Measurements from ENCODE around the gene POSTN.

The POSTN gene, protein sequence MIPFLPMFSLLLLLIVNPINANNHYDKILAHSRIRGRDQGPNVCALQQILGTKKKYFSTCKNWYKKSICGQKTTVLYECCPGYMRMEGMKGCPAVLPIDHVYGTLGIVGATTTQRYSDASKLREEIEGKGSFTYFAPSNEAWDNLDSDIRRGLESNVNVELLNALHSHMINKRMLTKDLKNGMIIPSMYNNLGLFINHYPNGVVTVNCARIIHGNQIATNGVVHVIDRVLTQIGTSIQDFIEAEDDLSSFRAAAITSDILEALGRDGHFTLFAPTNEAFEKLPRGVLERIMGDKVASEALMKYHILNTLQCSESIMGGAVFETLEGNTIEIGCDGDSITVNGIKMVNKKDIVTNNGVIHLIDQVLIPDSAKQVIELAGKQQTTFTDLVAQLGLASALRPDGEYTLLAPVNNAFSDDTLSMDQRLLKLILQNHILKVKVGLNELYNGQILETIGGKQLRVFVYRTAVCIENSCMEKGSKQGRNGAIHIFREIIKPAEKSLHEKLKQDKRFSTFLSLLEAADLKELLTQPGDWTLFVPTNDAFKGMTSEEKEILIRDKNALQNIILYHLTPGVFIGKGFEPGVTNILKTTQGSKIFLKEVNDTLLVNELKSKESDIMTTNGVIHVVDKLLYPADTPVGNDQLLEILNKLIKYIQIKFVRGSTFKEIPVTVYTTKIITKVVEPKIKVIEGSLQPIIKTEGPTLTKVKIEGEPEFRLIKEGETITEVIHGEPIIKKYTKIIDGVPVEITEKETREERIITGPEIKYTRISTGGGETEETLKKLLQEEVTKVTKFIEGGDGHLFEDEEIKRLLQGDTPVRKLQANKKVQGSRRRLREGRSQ

DNA sequence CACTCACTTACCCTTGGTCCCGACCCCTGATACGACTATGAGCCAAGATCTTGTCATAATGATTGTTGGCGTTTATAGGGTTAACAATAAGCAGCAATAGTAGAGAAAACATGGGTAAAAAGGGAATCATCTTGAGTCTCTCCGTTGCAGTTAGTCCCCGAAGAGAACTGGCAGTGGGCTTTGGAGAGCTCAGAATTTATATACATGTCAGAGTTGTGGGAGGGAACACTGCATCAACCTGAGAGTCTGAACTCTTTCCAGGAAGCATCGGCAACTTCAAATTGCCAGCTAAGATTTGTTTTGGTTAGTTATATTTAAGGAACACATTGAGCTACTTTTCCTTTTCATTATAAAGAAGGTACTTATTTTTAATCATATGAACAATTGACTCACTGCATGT lies at the start of gene POSTN:
Gene POSTN, minus strand, starts transcription at position 172 of the 400 bp plus-strand sequence. Its CDS starts 42 bp downstream, at position 130.
- no peak for DNase-seq

DNA sequence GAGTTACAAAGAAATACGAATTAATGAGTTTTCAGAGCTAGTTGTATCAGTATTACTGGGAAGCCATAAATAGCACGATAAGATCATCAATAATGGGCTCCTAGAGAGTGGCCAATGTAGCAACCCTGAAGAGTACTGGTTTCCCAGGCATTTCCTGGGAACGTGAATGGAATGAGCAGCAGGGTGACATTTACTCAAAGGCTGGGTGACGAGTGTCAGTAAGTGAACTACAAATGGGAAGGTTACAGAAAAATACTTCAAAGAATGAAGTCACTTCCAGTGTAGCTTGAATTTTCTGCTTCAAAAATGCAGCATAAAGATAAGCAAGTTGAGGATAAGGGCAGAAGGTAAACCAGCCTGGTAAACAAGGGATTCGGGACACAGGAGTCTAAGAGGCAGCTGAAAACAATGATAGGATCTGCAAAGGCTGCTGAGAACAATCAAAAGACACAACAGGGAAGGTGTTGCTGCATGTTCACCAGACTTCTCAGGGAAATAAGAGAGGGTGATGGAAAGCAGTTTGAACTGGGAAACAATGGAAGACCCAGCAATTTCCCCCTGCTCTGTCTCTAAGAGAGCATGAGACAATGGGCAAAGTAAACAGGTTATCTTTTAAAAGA lies 48.6 kb upstream of the POSTN start:
- no peak for DNase-seq

DNA sequence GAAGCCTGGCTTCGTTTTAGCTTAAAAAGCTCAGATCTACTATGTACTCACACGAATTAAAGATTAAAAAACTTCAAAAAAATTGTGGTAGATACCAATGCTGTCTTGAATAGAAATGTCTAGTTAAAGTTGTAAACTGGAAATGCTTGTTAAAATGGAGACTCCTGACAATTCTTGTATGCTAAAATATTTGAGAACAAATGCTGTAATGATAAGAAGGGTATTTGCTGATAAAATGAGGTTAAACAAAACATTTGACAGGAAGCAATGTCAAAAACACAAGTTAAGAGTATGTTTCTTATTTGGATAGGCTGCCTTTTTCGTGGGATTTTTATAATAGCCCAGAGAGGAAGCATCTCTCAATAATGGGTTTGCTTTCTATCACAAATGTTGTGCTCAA lies 48.0 kb upstream of the POSTN start:
- DNase-seq: no peak

DNA sequence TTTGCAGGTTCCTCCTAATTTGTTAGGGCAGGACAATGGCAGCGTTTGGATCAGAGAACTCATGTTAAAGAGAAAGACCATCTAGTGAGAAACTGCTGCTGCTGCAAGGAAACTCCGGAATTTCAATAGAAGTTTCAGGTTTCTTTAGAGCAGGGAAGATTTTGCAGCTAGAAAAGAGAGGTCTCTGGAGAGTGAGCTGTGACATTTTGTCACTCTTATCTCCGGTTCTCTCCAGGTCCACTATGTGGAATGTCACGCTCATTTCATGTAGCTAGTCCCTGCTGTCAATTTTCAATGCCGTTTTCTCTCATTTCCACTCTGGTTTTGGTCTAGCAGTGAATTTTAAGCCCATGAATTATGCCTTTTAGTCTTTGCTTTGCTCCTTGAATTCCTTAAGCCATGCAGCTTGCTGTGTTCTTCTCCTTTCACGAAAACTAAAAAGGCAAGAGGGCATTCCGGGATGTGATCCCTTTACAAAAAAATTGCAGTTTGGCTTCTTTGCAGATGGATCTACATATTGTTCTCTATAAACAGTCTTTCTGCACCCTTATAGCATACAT lies 46.7 kb upstream of the POSTN start:
- no peak for DNase-seq

DNA sequence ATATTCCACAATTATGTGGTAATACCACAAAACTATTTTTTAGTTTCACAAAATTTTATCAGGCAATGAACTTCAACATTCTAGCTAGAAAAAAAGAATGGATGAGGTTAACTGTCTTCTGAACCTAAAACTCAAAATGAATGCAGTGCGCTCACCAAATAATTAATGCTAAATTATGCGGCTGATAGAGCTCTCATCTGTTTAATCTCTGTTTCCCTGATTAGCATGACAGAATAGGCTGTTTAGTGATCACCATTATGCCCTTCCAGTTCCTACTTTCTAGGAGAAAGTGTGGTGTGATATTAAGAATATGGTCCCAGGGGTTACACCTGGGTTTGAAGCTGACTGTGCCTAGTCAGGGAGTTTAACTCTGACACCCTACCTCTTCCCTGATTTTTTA lies 42.8 kb upstream of the POSTN start:
- DNase-seq: no peak

DNA sequence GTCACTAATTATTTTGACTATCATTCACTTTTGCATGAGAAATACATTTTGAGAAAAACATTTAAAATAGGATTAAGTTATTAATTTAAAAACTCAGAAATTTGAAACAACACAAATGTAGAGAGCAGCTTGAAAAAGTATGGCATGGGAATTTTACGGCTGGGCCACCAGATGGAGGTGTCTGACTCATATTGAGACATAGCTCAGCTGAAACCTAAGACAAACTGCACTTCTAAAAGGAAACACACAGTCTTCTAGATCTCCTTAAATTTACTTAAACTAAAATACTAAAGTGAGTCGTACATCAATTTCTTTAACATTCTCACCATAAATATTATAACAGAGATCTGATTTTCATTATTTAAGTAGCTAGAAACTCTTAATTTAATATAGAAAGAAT lies 41.9 kb upstream of the POSTN start:
- DNase-seq: peak; percentile 66

DNA sequence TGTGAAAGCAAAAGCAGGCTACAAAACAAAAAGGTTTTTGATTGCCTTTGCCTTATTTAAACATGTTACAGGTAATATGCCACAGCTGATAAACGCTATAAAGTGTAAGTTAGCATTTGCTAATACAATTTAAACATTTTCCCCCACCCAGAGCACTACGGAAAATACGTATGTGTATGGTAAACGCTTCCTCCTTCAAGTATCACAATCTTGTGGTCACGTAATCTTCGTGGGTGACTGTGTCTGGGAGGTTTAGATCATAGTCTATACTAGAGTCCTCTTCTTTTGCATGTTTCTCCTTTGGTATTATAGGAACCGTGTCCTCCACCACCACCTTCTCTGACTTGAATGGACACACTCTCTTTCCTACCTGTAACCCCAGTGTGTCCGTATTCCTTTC lies 38.1 kb upstream of the POSTN start:
- peak; percentile 26 for DNase-seq

DNA sequence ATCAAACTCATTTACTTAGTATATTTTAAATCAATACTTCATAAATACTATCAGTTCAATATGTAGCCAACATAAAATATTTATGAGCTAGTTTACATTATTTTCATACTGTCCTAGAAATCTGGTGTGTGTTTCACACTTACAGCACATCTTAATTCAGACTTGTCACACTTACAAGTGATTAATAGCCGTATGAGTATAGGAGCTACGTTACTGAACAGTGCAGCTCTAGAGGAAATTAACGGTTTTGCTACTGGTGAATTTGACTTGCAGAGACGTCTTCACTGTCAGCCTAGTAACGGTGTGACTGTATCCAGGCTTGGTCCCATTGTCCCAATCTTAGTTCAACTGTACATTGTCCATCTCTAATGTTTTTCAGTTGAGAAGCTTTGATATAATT lies 33.7 kb upstream of the POSTN start:
- peak; percentile 10 for DNase-seq

DNA sequence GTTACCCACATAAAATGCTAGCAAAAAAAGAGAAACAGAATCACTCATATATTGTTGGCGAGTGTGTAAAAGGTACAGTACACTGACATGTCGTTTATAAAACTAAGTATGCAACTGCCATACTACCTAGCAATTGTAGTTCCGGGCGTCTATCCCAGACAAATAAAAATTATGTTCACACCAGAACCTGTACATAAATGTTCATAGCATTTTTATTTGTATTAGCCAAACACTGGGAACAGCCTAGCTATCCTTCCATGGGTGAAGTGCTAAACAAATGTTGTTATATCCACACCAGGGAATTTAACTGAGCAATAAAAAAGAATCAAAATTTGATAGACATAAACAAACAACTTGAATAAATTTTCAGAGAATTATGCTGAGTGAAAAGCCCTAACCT lies 28.9 kb upstream of the POSTN start:
- no peak for DNase-seq

DNA sequence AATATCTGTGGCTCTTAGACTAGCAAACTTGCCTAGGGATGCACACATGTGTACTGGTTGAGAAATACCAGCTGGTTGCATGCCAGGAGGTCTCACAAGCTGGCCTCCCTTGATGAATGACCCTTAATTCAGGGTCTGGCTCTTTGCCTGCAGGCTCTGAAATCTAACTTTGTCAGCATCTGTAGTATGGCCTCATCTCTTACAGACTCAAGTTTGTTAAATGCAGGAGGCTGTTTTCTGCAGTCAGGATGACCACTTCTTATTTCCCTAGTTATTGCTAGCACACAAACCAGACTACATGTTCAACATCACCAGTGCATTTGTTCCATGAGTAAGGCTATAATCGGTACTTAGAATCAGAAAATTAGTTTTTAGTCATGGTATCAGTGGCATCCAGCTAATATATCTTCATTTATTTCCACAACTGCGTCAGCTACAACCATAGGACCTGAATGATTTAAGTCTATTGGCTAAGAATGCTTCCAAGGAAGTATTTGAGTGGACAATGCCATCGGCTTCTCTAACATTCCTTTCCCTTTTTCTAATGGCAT lies 23.3 kb upstream of the POSTN start:
- peak; percentile 20 for DNase-seq

DNA sequence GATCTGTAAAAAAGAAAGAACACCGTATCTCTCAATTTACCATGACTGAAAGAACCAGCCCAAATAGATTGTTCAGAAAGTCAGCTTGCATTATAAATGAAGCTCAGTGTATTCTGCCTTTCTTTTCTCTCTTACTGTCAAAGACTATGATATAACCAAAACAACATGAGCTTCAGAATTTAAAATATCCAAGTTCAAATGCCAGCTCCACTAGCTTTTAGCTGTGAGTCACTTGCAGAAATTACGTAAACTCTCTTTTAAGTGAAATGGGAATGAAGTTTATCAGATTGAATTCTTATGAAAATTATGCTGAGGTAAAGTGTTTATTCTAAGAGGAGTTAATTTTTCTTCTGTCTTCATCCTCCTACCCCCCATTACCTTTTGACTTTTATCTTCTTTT lies 20.0 kb upstream of the POSTN start:
- no peak for DNase-seq

DNA sequence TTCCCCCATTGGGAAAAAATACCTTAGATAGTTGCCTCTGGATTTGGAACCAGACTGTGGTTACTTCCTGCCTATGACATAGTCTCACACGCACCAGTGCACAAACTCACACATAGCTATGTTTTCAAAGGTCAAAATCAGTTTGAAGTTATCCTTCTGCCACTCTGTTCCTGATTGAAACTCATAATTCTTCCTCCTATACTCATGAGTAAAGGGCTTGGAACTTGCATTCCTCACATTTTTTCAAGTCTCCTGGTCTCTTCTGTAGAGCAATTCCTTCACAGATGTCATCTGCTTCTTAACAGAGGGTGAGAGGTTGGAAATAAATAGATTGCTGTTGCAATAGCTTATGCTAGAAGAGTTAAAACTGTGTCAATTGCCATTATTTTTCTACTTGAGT lies 18.6 kb upstream of the POSTN start:
- no peak for DNase-seq

DNA sequence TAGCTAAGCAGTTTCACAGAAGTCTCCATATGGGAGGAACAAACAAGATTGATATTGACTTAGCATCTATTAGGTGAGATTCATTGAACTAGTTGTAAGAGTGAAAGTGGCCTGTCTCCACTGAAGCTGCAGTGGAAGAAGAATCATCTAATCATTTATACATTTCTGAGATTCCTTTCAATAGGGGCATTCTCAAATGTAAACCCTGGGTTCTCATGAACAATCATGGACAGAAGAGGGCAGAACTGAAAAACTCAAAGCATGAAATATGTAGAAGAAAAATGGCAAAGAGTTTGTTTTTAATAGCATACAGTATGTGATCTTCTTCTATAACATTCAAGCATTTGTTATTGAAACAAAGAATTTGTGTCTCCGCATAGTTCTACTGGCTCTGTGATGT lies 17.6 kb upstream of the POSTN start:
- no peak for DNase-seq

DNA sequence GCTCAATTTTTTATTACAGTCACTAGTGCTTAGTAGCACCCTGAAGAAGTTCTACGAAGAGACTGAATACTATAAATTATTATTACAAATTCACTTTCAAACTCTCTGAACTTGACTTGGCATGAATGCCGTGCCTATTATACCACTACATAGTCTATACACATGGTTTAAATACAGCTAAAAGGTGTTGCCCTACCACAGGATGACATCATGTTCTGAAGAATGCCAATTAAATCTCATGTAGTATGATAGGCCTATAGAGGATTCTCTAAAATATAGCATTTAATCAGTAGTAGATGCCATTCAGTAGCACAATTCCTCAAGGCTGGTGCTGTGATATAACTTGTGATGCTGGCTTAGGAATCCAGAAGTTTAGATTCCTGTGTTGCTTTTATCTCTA lies 16.7 kb upstream of the POSTN start:
- no peak for DNase-seq

DNA sequence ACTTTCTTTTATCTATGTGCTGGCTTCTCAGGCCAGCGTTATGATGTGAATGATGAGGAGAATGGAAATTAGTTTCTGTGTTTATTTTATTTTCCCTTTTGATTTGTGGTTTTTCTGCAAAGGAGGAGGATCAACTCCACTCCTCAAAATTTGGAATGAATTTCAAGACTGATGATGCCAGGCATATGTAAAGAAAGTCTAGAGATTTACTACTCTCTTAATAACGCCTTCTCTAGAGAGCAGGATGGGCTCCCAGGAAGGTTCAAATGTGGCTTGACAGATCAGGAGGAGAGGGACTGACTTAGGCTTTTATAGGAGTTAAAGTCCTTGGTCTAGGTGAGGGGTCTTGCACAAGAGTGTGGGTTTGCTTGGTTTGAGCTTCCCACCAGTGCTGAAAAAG lies 15.1 kb upstream of the POSTN start:
- DNase-seq: no peak

DNA sequence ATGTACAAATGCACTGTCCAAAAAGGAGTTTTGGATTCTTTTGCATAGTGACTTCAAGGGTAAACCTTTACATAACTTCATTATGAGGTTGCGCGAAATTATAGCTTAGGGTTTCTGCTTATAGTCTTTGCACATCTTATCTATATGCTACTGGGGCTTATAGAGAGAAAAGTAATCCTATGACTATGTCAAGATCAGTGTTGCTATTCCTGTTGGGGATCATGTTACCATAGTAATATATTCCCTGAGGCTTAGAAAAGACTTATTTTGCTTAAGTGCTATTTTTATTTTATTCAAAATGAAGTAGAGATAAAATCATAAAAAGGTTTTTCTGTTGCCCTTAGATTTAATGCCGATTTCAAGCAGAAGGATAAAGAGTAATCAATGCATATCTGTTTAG lies 14.7 kb upstream of the POSTN start:
- DNase-seq: peak; percentile 33

DNA sequence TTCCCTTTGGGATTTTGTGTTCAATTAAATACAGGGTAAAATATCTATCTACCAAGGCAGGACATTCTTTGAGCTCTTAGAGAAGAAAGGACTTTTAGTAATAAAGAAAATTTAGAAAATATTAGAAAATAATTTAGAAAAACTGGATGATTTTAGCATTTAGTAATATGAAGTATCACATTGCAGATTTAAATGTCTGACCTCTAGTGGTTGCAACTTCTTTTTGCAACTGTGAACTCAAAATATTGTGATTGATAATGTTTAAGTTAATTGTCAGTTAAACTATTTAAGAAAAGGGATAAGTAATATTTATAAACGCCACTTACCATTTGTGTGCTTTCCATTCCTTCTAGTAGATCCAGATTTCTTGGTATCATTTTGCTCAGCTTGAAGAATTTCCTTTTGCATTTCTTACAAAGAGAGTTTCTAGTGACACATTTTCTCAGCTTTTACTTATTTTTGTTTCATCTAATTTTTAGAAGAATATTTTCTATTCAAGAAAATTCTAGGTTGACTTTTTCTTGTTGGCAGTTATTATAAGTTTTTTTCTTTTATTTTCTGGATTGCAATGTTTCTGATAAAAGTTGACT lies 10.3 kb upstream of the POSTN start:
- DNase-seq: no peak

DNA sequence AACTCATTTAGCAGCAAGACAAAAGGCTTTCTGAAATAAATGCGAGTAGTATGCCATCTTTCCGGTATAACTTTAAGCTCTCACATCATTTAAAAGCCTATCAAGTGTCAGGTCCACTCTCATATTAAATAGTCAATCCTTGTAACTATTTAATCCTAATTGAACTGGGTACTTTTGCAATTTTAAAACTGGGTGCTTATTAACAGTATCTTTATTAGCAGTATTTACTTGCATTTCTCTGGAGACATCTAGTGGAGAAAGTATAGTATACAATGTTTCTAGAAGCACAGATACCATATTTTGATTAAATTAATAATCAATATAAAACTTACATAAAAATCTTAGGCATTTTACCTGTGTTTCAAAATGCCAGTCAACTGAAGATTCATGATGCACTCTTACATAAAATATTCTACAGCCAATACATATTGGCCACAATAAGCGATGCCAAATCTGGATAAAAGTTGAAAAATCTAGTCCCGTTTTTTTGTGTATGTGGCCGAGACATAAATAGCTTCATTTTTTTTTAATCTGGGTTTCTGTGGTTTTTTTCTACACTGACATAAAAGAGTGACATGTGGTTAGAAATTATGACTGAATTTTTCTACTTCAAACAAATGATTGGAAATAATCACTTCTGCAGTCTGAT lies 4.3 kb upstream of the POSTN start:
- no peak for DNase-seq

DNA sequence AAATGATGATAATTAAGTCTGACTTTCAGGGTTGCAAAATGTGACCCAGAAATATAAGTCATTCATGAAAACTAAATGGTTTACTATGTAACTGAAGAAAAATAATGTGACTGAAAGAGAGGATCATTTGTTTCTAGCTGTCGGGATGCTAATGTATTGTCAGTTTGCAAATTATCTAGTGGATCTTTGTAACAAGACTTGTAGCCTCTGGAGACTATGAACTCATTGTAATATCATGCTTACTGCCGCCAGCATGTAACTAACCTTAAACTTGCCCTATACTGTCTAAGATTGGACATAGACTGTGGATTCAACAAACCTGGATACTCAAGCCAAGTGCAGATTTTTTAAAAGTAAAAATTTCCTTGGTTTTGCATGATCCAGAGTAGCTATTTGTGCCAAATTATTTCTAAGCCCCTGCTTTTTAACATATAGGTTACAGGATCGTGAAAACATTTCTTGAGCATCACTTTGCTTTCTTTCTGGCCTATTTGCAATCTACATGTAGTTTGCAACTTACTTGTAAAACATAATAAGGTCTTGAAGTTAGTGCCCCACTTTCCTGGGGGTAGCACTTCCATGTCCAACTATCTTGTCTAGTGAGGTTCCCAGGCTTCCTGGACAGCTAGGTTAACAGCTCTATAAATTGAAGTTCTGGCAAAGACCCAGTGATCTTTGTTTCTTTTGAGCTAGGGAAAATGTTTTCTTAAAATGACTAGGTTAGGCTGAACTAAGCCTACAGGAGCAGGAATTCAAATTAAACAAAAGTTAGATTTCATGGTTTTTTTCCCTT lies 3.3 kb upstream of the POSTN start:
- DNase-seq: no peak

DNA sequence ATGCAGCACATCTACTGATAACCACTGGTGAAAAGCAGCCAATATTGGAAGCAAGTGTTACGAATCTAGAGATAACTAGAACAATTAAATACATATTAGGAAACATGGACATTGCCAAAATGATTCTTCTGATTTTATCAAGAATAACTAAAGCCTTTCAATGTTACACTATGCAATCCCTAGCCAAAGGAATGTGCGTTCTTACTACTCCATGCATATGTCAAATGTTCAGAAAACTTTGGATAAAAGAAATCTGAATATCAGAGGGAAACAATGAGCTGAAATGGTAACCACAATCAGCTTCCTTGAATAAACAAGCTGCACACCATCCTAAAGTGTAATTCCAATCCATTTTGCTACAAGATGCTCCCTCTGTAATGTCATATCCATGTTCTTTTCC lies 951 bp upstream of the POSTN start:
- DNase-seq: no peak

DNA sequence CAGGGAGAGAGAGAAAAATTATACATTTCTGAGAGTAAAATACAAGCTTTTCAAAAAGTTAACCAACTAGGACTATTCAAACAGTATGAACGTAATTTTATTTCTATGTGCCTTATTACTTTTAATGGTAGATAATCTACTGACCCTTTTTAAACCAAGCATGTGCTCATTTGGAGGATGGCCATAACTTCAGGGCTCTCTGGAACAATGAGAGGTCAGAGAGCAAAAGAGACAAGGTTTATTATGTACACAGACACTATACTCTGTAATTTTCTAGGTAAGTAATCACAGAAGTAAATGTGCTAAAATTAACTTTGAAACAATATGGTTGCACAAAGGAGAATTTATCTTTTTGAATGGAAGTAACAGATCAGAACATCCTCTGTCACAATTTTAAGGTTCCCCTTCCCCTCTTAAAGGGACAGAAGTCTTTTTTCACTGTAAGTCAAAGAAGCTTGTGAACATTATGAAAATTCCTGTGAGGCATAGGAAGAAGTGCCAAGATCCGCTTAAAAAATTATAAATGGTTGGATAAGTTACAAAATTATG lies 1.0 kb downstream of the POSTN start:
- DNase-seq: no peak
